GM18951 (cell line): ENCODE data around the gene SUZ12.
"Not testable (repeated sequence)": the region's sequence is repeated elsewhere in the genome, so short reads cannot be mapped to it uniquely, and the experiment has no call there.

Source experiments
- POLR2A ChIP-seq: IDR thresholded peaks from 4 replicates; pipeline ENCODE4 v1.6.1; 2011; ENCODE audit warnings: mild to moderate bottlenecking; ENCODE audit not compliant: insufficient read length, insufficient read depth; ENCODE audit errors: extremely low read depth
- in situ Hi-C: fragments of 300-500 bp; cut with MboI; formaldehyde crosslinking; loops from one replicate; pipeline ENCODE4 v1.12.0; 2022; ENCODE audit warnings: low sequenced_read_pairs, mixed read lengths, inconsistent platforms; ENCODE audit not compliant: unreplicated experiment

Gene SUZ12

GRCh38 chr17:31919802-31920525 is 16.8 kb upstream of the SUZ12 start:
- TF ChIP-seq POLR2A = no peak
- in situ Hi-C loops = no loop called here

- in situ Hi-C loops = no loop called here
- no peak for TF ChIP-seq POLR2A
Measured at GRCh38 chr17:31926100-31926729, 10.6 kb upstream of the SUZ12 start.

GRCh38 chr17:31931756-31932155 is 5.1 kb upstream of the SUZ12 start:
- in situ Hi-C loops = no loop called here

GRCh38 chr17:31935512-31935911 is 1.3 kb upstream of the SUZ12 start:
- in situ Hi-C loops = loop anchor here (5.0 kb wide), 1 partner anchor 1203 kb away; no protein-coding TSS in a partner anchor
- TF ChIP-seq POLR2A = no peak

More at GRCh38 chr17:31931756-31932155, 5.1 kb upstream of the SUZ12 start:
- no peak for TF ChIP-seq POLR2A

- in situ Hi-C loops = loop anchor here (5.0 kb wide), 1 partner anchor 1206 kb away; no protein-coding TSS in a partner anchor
Measured at GRCh38 chr17:31937926-31938641, 1.3 kb downstream of the SUZ12 start.

GRCh38 chr17:31941916-31942315 is 5.1 kb downstream of the SUZ12 start:
- in situ Hi-C loops = not testable (repeated sequence)

- in situ Hi-C loops = not testable (repeated sequence)
Measured at GRCh38 chr17:31942396-31942795, 5.6 kb downstream of the SUZ12 start.

GRCh38 chr17:31951953-31952352 is 15.1 kb downstream of the SUZ12 start:
- in situ Hi-C loops = not testable (repeated sequence)

- in situ Hi-C loops = loop anchor here (5.0 kb wide), 1 partner anchor 1207 kb away; no protein-coding TSS in a partner anchor
Measured at GRCh38 chr17:31964131-31964530, 27.3 kb downstream of the SUZ12 start.

- in situ Hi-C loops = no loop called here
- no peak for TF ChIP-seq POLR2A
Measured at GRCh38 chr17:31967648-31968047, 30.8 kb downstream of the SUZ12 start.

- in situ Hi-C loops = not testable (repeated sequence)
Measured at GRCh38 chr17:31970416-31970815, 33.6 kb downstream of the SUZ12 start.

- in situ Hi-C loops = not testable (repeated sequence)
Measured at GRCh38 chr17:31974269-31975071, 37.7 kb downstream of the SUZ12 start.

GRCh38 chr17:31975391-31975790 is 38.6 kb downstream of the SUZ12 start:
- in situ Hi-C loops = not testable (repeated sequence)

- in situ Hi-C loops = not testable (repeated sequence)
Measured at GRCh38 chr17:31991821-31992220, 55.0 kb downstream of the SUZ12 start.
